Neuronal stem cell (in vitro differentiated cells): ENCODE data around the gene GUCY2C.

Experiments
- DNase-seq: peaks from one replicate; pipeline ENCODE4 v3.0.0-alpha.2; 2013; ENCODE audit warnings: low spot score
- H2AFZ ChIP-seq: one replicate; pipeline ENCODE4 v1.6.1; 2013; ENCODE audit warnings: mild to moderate bottlenecking, low read length, inconsistent platforms
- H2AK5ac ChIP-seq: 2 replicates; pipeline ENCODE4 v1.6.1; 2013; ENCODE audit warnings: low read depth, mild to moderate bottlenecking, inconsistent platforms, low read length, moderate library complexity, mixed read lengths
- H2BK120ac ChIP-seq: 2 replicates; pipeline ENCODE4 v1.6.1; 2013; ENCODE audit warnings: low read depth, mild to moderate bottlenecking, inconsistent platforms, low read length, moderate library complexity, mixed read lengths
- H2BK12ac ChIP-seq: one replicate; pipeline ENCODE4 v1.6.1; 2013; ENCODE audit warnings: low read length, inconsistent platforms
- H2BK15ac ChIP-seq: 2 replicates; pipeline ENCODE4 v1.6.1; 2013; ENCODE audit warnings: mild to moderate bottlenecking, low read length, inconsistent platforms, mixed read lengths
- H2BK5ac ChIP-seq: one replicate; pipeline ENCODE4 v1.6.1; 2013; ENCODE audit warnings: inconsistent platforms, mild to moderate bottlenecking, low read length, moderate library complexity
- H3K14ac ChIP-seq: one replicate; pipeline ENCODE4 v1.6.1; 2013; ENCODE audit warnings: low read length, inconsistent platforms
- H3K18ac ChIP-seq: 2 replicates; pipeline ENCODE4 v1.6.1; 2013; ENCODE audit warnings: low read length, inconsistent platforms
- H3K23ac ChIP-seq: 2 replicates; pipeline ENCODE4 v1.6.1; 2013; ENCODE audit warnings: low read depth, mild to moderate bottlenecking, mixed read lengths, low read length, inconsistent platforms; ENCODE audit not compliant: poor library complexity
- H3K27ac ChIP-seq: replicated peaks from 3 replicates; pipeline ENCODE4 v1.5.1; 2013; ENCODE audit warnings: low read length, inconsistent platforms
- H3K27me3 ChIP-seq, 3 experiments: 2 replicates each; pipeline ENCODE4 v1.6.1; 2013; ENCODE audit warnings: low read length in 3 of 3, mild to moderate bottlenecking in 2 of 3, inconsistent platforms in 1 of 3, low read depth in 1 of 3, mixed read lengths in 1 of 3, moderate library complexity in 1 of 3; ENCODE audit not compliant: control insufficient read depth in 3 of 3, insufficient read depth in 3 of 3
- H3K36me3 ChIP-seq, 2 donors: replicated peaks in 1 of 2; 2 replicates each; pipeline ENCODE4 v1.6.1; 2013; ENCODE audit warnings: low read length in 2 of 2; ENCODE audit not compliant: control insufficient read depth in 2 of 2, insufficient read depth in 2 of 2
- H3K4ac ChIP-seq: 2 replicates; pipeline ENCODE4 v1.6.1; 2013; ENCODE audit warnings: inconsistent platforms, mild to moderate bottlenecking, low read length, moderate library complexity
- H3K4me1 ChIP-seq, 2 donors: 1 replicate in 1 of 2; 2 replicates in 1 of 2; pipeline ENCODE4 v1.6.1; 2013; ENCODE audit warnings: low read length in 2 of 2, low read depth in 1 of 2; ENCODE audit not compliant: control insufficient read depth in 2 of 2, insufficient read depth in 1 of 2
- H3K4me2 ChIP-seq: one replicate; pipeline ENCODE4 v1.6.1; 2013; ENCODE audit warnings: mild to moderate bottlenecking, low read length, inconsistent platforms; ENCODE audit not compliant: insufficient read depth, poor library complexity, severe bottlenecking
- H3K4me3 ChIP-seq, 2 donors: 2 replicates each; pipeline ENCODE4 v1.5.1; 2013; ENCODE audit warnings: low read length in 2 of 2, mild to moderate bottlenecking in 2 of 2, inconsistent platforms in 1 of 2, moderate library complexity in 1 of 2
- H3K79me1 ChIP-seq: one replicate; pipeline ENCODE4 v1.6.1; 2013; ENCODE audit warnings: low read depth, mild to moderate bottlenecking, inconsistent platforms, low read length, moderate library complexity
- H3K9ac ChIP-seq: one replicate; pipeline ENCODE4 v1.6.1; 2013; ENCODE audit warnings: mild to moderate bottlenecking, low read depth, low read length, inconsistent platforms; ENCODE audit not compliant: poor library complexity
- H3K9me3 ChIP-seq, 2 donors: replicated peaks in 1 of 2; 2 replicates each; pipeline versions ENCODE3 to v1.6.1; 2013; ENCODE audit warnings: low read length in 2 of 2, mild to moderate bottlenecking in 2 of 2, inconsistent platforms in 1 of 2, low read depth in 1 of 2, mixed read lengths in 1 of 2, moderate library complexity in 1 of 2; ENCODE audit not compliant: control insufficient read depth in 2 of 2, insufficient read depth in 1 of 2
- H4K8ac ChIP-seq: one replicate; pipeline ENCODE4 v1.6.1; 2013; ENCODE audit warnings: low read depth, mild to moderate bottlenecking, inconsistent platforms, low read length, moderate library complexity
- H4K91ac ChIP-seq: one replicate; pipeline ENCODE4 v1.6.1; 2013; ENCODE audit warnings: low read length, low read depth, mild to moderate bottlenecking, inconsistent platforms; ENCODE audit not compliant: poor library complexity
- WGBS, 2 donors: extraction: QIAGEN DNeasy Blood & Tissue Kit; methylation state at CpG; one replicate each; pipeline ENCODE4 v1.1.7; 2013; ENCODE audit warnings: missing lambda C conversion rate in 2 of 2, mixed read lengths in 1 of 2; ENCODE audit not compliant: insufficient read length in 2 of 2, insufficient replicate concordance in 1 of 2; ENCODE audit errors: extremely low coverage in 2 of 2; 5-methylcytosine and 5-hydroxymethylcytosine counted together

The GUCY2C gene

GRCh38 chr12:14694970-14695369, 1.4 kb downstream of the GUCY2C start:
- no peaks in the 10 kb centered on the region for H3K4me1 ChIP-seq
- H3K9me3 ChIP-seq = peaks cover 0 to 4% of the 10 kb centered on the region in 2 donors
- H2BK12ac ChIP-seq = no peak overlapping the region
- no peak overlapping the region for H3K4ac ChIP-seq
- no peak overlapping the region for H3K4me3 ChIP-seq
- no peak overlapping the region for H3K9ac ChIP-seq
- no peak overlapping the region for H3K18ac ChIP-seq
- no peak overlapping the region for H2BK5ac ChIP-seq
- H3K23ac ChIP-seq = no peak overlapping the region
- H3K27ac ChIP-seq = no peak overlapping the region
- H2BK120ac ChIP-seq = no peak overlapping the region
- no peak overlapping the region for H4K8ac ChIP-seq
- H3K14ac ChIP-seq = no peak overlapping the region
- DNase-seq = no peak
- H3K79me1 ChIP-seq = no peaks in the 10 kb centered on the region
- no peak overlapping the region for H2BK15ac ChIP-seq
- no peak overlapping the region for H2AK5ac ChIP-seq
- no CpG with 5 or more reads among the region's 3 CpGs for WGBS, 2 donors
- H4K91ac ChIP-seq = no peak overlapping the region
- H3K36me3 ChIP-seq = no peaks in the 10 kb centered on the region
- H2AFZ ChIP-seq = no peak overlapping the region
- H3K4me2 ChIP-seq = no peak overlapping the region
- no peaks in the 10 kb centered on the region for H3K27me3 ChIP-seq

- H2BK15ac ChIP-seq = no peak overlapping the region
- H2BK5ac ChIP-seq = no peak overlapping the region
- H3K9ac ChIP-seq = no peak overlapping the region
- H4K8ac ChIP-seq = no peak overlapping the region
- no peaks in the 10 kb centered on the region for H3K79me1 ChIP-seq
- no peak for DNase-seq
- no peak overlapping the region for H3K4me3 ChIP-seq
- H3K23ac ChIP-seq = no peak overlapping the region
- no peak overlapping the region for H3K27ac ChIP-seq
- no peak overlapping the region for H2BK12ac ChIP-seq
- no peak overlapping the region for H3K4ac ChIP-seq
- no peaks in the 10 kb centered on the region for H3K27me3 ChIP-seq
- H2AFZ ChIP-seq = no peak overlapping the region
- H3K36me3 ChIP-seq = no peaks in the 10 kb centered on the region
- no peak overlapping the region for H3K14ac ChIP-seq
- H3K4me2 ChIP-seq = no peak overlapping the region
- H4K91ac ChIP-seq = no peak overlapping the region
- H3K4me1 ChIP-seq = no peaks in the 10 kb centered on the region
- peaks cover 0 to 4% of the 10 kb centered on the region in 2 donors for H3K9me3 ChIP-seq
- H2BK120ac ChIP-seq = no peak overlapping the region
- WGBS, 2 donors = no CpG with 5 or more reads among the region's 3 CpGs
- H2AK5ac ChIP-seq = no peak overlapping the region
- H3K18ac ChIP-seq = no peak overlapping the region
Observed at GRCh38 chr12:14694145-14694714, 2.2 kb downstream of the GUCY2C start.

- no peak for DNase-seq
- Histone ChIP-seq H3K18ac (no peak overlapping the region), H3K79me1 (no peaks in the 10 kb centered on the region), H3K27me3 (no peaks in the 10 kb centered on the region), H2BK12ac (no peak overlapping the region), H3K36me3 (no peaks in the 10 kb centered on the region), H3K9me3 (peaks cover 0 to 4% of the 10 kb centered on the region in 2 donors), H4K8ac (no peak overlapping the region), H3K4me3 (no peak overlapping the region), H3K14ac (no peak overlapping the region), H4K91ac (no peak overlapping the region), H2BK15ac (no peak overlapping the region), H3K27ac (no peak overlapping the region), H3K9ac (no peak overlapping the region), H3K4me1 (no peaks in the 10 kb centered on the region), H2BK5ac (no peak overlapping the region), H2BK120ac (no peak overlapping the region), H3K4me2 (no peak overlapping the region), H3K4ac (no peak overlapping the region), H3K23ac (no peak overlapping the region), H2AFZ (no peak overlapping the region), H2AK5ac (no peak overlapping the region)
- WGBS, 2 donors = no CpG with 5 or more reads among the region's 5 CpGs
Observed at GRCh38 chr12:14693116-14693515, 3.3 kb downstream of the GUCY2C start.

- Histone ChIP-seq H3K4me1 (no peaks in the 10 kb centered on the region), H3K79me1 (no peaks in the 10 kb centered on the region), H4K8ac (no peak overlapping the region), H3K36me3 (no peaks in the 10 kb centered on the region), H2BK120ac (no peak overlapping the region), H3K18ac (no peak overlapping the region), H3K14ac (no peak overlapping the region), H3K4ac (no peak overlapping the region), H2BK5ac (no peak overlapping the region), H2BK15ac (no peak overlapping the region), H2AK5ac (no peak overlapping the region), H3K9me3 (peaks cover 0 to 4% of the 10 kb centered on the region in 2 donors), H3K4me2 (no peak overlapping the region), H2AFZ (no peak overlapping the region), H4K91ac (no peak overlapping the region), H3K27ac (no peak overlapping the region), H3K9ac (no peak overlapping the region), H3K27me3 (no peaks in the 10 kb centered on the region), H3K23ac (no peak overlapping the region), H3K4me3 (no peak overlapping the region), H2BK12ac (no peak overlapping the region)
- no peak for DNase-seq
Observed at GRCh38 chr12:14691560-14691959, 4.8 kb downstream of the GUCY2C start.
